Measurements from ENCODE around the gene CELF2.

- TF ChIP-seq, protein P1, sequence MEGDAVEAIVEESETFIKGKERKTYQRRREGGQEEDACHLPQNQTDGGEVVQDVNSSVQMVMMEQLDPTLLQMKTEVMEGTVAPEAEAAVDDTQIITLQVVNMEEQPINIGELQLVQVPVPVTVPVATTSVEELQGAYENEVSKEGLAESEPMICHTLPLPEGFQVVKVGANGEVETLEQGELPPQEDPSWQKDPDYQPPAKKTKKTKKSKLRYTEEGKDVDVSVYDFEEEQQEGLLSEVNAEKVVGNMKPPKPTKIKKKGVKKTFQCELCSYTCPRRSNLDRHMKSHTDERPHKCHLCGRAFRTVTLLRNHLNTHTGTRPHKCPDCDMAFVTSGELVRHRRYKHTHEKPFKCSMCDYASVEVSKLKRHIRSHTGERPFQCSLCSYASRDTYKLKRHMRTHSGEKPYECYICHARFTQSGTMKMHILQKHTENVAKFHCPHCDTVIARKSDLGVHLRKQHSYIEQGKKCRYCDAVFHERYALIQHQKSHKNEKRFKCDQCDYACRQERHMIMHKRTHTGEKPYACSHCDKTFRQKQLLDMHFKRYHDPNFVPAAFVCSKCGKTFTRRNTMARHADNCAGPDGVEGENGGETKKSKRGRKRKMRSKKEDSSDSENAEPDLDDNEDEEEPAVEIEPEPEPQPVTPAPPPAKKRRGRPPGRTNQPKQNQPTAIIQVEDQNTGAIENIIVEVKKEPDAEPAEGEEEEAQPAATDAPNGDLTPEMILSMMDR (conservative IDR thresholded peaks at IDR 0.05; ENCODE audit: low read depth, low read length), result no peak
- no peak for TF ChIP-seq EZH2 (IDR thresholded peaks at IDR 0.05; ENCODE audit: borderline replicate concordance, low read depth, low read length, poor library complexity, severe bottlenecking)
These were observed 246.1 kb downstream of the CELF2 start for GRCh38 chr10:11263767-11264166.
